Neural cell (in vitro differentiated cells): ENCODE results near the gene ECM2. TPM values are rescaled to one million over a fixed set of nuclear protein-coding genes. Genes with fewer than 3 reads are reported as not detected.

Experiments used
- H2AFZ ChIP-seq: fragments of 200-600, 300-800 bp; sonication (generic), shearing (Covaris generic); 2 replicates; pipeline ENCODE4 v1.6.0; 2014; ENCODE audit warnings: low read depth, mild to moderate bottlenecking, antibody characterized with exemption, low read length, moderate library complexity
- H3F3A ChIP-seq: fragments of 200-600 bp; shearing (Covaris generic); 2 replicates; pipeline ENCODE4 v1.6.1; 2016; ENCODE audit warnings: mild to moderate bottlenecking, moderate library complexity, mixed read lengths, antibody characterized with exemption, low read length; ENCODE audit not compliant: insufficient read depth, poor library complexity, severe bottlenecking
- H3K27ac ChIP-seq: fragments of 200-600, 300-800 bp; sonication (generic), shearing (Covaris generic); 2 replicates; pipeline ENCODE4 v1.5.1; 2014; ENCODE audit warnings: mild to moderate bottlenecking, low read length, moderate library complexity
- H3K27me3 ChIP-seq: fragments of 300-800, 200-600 bp; sonication (generic), shearing (Covaris generic); 2 replicates; pipeline ENCODE4 v1.6.0; 2014; ENCODE audit warnings: mild to moderate bottlenecking, low read depth, low read length, moderate library complexity; ENCODE audit not compliant: insufficient read depth
- H3K36me3 ChIP-seq: fragments of 300-800, 200-600 bp; sonication (generic), shearing (Covaris generic); 2 replicates; pipeline ENCODE4 v1.5.1; 2014; ENCODE audit warnings: mild to moderate bottlenecking, antibody characterized with exemption, low read length, moderate library complexity; ENCODE audit not compliant: insufficient read depth
- H3K4me2 ChIP-seq: fragments of 300-800, 200-600 bp; sonication (generic), shearing (Covaris generic); 2 replicates; pipeline ENCODE4 v1.6.0; 2014; ENCODE audit warnings: mild to moderate bottlenecking, low read length
- H3K4me3 ChIP-seq: fragments of 300-800, 200-600 bp; sonication (generic), shearing (Covaris generic); 2 replicates; pipeline ENCODE4 v1.5.1; 2014; ENCODE audit warnings: mild to moderate bottlenecking, low read length, moderate library complexity
- H3K79me2 ChIP-seq: fragments of 200-600 bp; shearing (Covaris generic); replicated peaks from 2 replicates; pipeline ENCODE4 v1.6.0; 2014; ENCODE audit warnings: mild to moderate bottlenecking, low read length, moderate library complexity; ENCODE audit not compliant: insufficient read depth
- H3K9ac ChIP-seq: fragments of 300-800, 200-600 bp; sonication (generic), shearing (Covaris generic); 2 replicates; pipeline ENCODE4 v1.6.1; 2016; ENCODE audit warnings: mild to moderate bottlenecking, low read length, mixed read lengths
- H3K9me2 ChIP-seq: fragments of 200-600 bp; shearing (Covaris generic); 2 replicates; pipeline ENCODE4 v1.6.1; 2016; ENCODE audit warnings: mild to moderate bottlenecking, low read length, mixed read lengths; ENCODE audit not compliant: insufficient read depth
- H3K9me3 ChIP-seq: fragments of 200-600, 300-800 bp; sonication (generic), shearing (Covaris generic); 2 replicates; pipeline ENCODE4 v1.6.1; 2016; ENCODE audit warnings: mild to moderate bottlenecking, mixed run types, low read length, moderate library complexity, mixed read lengths
- H4K20me1 ChIP-seq: fragments of 200-600 bp; shearing (Covaris generic); 2 replicates; pipeline ENCODE4 v1.6.1; 2016; ENCODE audit warnings: mild to moderate bottlenecking, mixed run types; ENCODE audit not compliant: insufficient read depth
- CTCF ChIP-seq: fragments of 450-650 bp; IDR thresholded peaks from 2 replicates; pipeline ENCODE4 v1.5.1; 2014; ENCODE audit warnings: antibody characterized with exemption, mild to moderate bottlenecking, moderate library complexity; ENCODE audit not compliant: poor library complexity, severe bottlenecking
- EP300 ChIP-seq: fragments of 450-650 bp; conservative IDR thresholded peaks from 2 replicates; pipeline ENCODE4 v1.6.1; 2014; ENCODE audit warnings: antibody characterized with exemption, mild to moderate bottlenecking, moderate library complexity; ENCODE audit not compliant: poor library complexity, severe bottlenecking
- EZH2 ChIP-seq: fragments of 200-600, 300-800 bp; shearing (Covaris generic), sonication (generic); IDR thresholded peaks from 2 replicates; pipeline ENCODE4 v1.6.1; 2014; ENCODE audit warnings: antibody characterized with exemption, low read length, borderline replicate concordance, mild to moderate bottlenecking; ENCODE audit not compliant: insufficient read depth, poor library complexity, severe bottlenecking
- MXI1 ChIP-seq: fragments of 450-650 bp; conservative IDR thresholded peaks from 2 replicates; pipeline ENCODE4 v1.6.1; 2014; ENCODE audit warnings: antibody characterized with exemption, mild to moderate bottlenecking; ENCODE audit not compliant: poor library complexity, severe bottlenecking
- POLR2AphosphoS5 ChIP-seq: IDR thresholded peaks from 2 replicates; pipeline ENCODE4 v1.6.1; 2012
- RAD21 ChIP-seq: fragments of 450-650 bp; conservative IDR thresholded peaks from 2 replicates; pipeline ENCODE4 v1.6.1; 2014; ENCODE audit warnings: antibody characterized with exemption, mild to moderate bottlenecking, moderate library complexity
- REST ChIP-seq: IDR thresholded peaks from 2 replicates; pipeline ENCODE4 v1.6.1; 2012; ENCODE audit warnings: borderline replicate concordance
- SMC3 ChIP-seq: fragments of 450-650 bp; conservative IDR thresholded peaks from 2 replicates; pipeline ENCODE4 v1.6.1; 2014; ENCODE audit warnings: antibody characterized with exemption, mild to moderate bottlenecking, moderate library complexity; ENCODE audit not compliant: poor library complexity
- TAF1 ChIP-seq: IDR thresholded peaks from 2 replicates; pipeline ENCODE4 v1.6.1; 2012; ENCODE audit warnings: low read depth
- polyA plus RNA-seq: library from polyadenylated mRNA; depleted of rRNA; stranded (reverse); fragments of >200 nt; gene quantifications from 2 replicates; pipeline ENCODE4 v1.2.3, GENCODE V29; 2014

The ECM2 gene
- polyA plus RNA-seq, 1 donor from 2014 or later: not detected

DNA sequence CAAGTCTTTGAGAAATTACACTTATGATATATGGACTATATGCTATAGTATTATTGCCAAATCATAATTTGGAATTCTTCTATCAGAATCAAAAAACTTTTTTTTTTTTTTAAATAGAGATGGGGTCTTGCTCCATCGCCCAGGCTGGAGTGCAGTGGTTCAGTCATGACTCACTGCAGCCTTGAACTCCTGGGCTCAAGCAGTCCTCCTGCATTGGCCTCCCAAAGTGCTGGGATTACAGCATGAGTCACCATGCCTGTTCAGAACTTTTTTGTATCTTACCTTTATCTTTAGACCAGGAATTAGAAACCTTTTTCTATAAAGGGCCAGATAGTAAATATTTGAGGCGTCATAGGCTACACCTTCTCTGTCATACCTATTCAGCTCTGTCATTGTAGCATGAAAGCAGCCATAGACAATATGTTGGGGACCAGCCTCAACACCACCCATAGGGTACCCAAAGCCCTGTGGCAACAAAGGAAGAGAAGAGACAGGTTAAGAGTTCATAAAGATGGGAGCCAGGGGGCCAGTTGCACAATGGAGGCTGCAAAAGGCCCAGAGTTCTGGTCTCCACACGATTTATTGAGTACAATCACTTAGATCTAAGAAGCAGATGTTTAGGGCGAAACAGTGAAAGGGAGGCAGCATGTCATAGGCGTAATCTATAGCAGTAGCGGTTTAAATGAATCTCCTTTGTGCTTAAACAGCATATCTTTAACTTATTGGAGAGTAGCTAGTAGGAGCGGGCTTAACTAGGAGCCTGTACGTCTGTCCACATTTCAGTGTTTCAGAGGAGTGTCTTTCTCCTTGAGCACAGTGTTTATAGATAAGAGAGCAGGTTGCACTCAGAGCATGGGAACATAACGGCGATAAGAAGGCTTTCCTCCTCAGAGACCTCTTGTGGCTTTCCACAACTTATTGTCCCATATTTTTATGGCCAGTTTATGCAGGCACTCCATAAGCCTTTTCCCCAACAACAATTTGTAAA is 12.5 kb downstream of the ECM2 start:
- no peak overlapping the region for H3K4me3 ChIP-seq
- H2AFZ ChIP-seq: no peak overlapping the region
- no peak overlapping the region for H3K9ac ChIP-seq
- H3K9me2 ChIP-seq: no peaks in the 10 kb centered on the region
- no peaks in the 10 kb centered on the region for H3K36me3 ChIP-seq
- no peaks in the 10 kb centered on the region for H3K27me3 ChIP-seq
- H3K4me2 ChIP-seq: no peak overlapping the region
- no peak for TF ChIP-seq EZH2
- TF ChIP-seq CTCF: no peak
- TF ChIP-seq REST: no peak
- TF ChIP-seq MXI1: no peak
- TF ChIP-seq RAD21: no peak
- no peak for TF ChIP-seq EP300
- TF ChIP-seq SMC3: no peak
- no peak for TF ChIP-seq POLR2AphosphoS5
- no peak for TF ChIP-seq TAF1
- no peaks in the 10 kb centered on the region for H3K9me3 ChIP-seq
- no peak overlapping the region for H3K27ac ChIP-seq
- no peaks in the 10 kb centered on the region for H4K20me1 ChIP-seq
- no peaks in the 10 kb centered on the region for H3F3A ChIP-seq
- no peaks in the 10 kb centered on the region for H3K79me2 ChIP-seq

GRCh38 chr9:92520837-92521236 is 15.0 kb downstream of the ECM2 start:
- no peak overlapping the region for H2AFZ ChIP-seq
- H3K36me3 ChIP-seq: no peaks in the 10 kb centered on the region
- no peaks in the 10 kb centered on the region for H3K79me2 ChIP-seq
- H4K20me1 ChIP-seq: no peaks in the 10 kb centered on the region
- H3K9me3 ChIP-seq: no peaks in the 10 kb centered on the region
- no peaks in the 10 kb centered on the region for H3K9me2 ChIP-seq
- no peak overlapping the region for H3K9ac ChIP-seq
- no peaks in the 10 kb centered on the region for H3F3A ChIP-seq
- no peak overlapping the region for H3K4me3 ChIP-seq
- no peaks in the 10 kb centered on the region for H3K27me3 ChIP-seq
- H3K4me2 ChIP-seq: no peak overlapping the region
- no peak overlapping the region for H3K27ac ChIP-seq
- TF ChIP-seq RAD21 (no peak), CTCF (no peak), EP300 (no peak), MXI1 (no peak), SMC3 (no peak)
